ENCODE data around the gene PTPRN2. TPM values are rescaled to one million over a fixed set of nuclear protein-coding genes. Genes with fewer than 3 reads are reported as not detected.

PTPRN2 gene
- total and polyA plus RNA-seq, 2 of the 13 experiments (the other 11 are each of a cell fraction or from before 2014, with no cell fraction given): 2.5 to 24.2 TPM

DNA sequence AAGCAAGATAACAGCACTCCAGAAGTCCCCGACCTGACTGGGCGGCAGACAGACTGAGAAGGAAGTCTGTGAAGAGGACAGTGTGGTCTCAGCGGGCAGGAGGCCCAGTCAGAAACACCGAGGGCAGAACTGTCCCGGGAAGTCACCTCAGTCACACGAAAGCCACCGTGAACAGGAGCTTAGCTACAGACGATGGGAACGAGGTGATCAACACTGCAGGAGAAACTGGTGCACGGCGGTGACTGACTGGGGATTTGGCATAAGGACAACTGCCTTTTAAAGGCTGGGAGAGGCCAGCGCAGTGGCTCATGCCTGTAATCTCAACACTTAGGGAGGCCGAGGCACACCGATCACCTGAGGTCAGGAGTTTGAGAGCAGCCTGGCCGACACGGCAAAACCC, 217.8 kb downstream of the PTPRN2 start:
- H3K9me3 ChIP-seq (ENCODE audit: low read length): no peaks in the 10 kb centered on the region
- ATAC-seq: no peak
- CTCF ChIA-PET (ENCODE audit: low intra/inter-chr PET ratio, low total read pairs): no interaction called here
- no peak overlapping the region for H3K9ac ChIP-seq (ENCODE audit: insufficient read depth, low read depth, low read length)
- FAIRE-seq: no peak
- no peaks in the 10 kb centered on the region for H3K79me2 ChIP-seq (ENCODE audit: insufficient read depth, low read length)
- no peak overlapping the region for H3K4me2 ChIP-seq (ENCODE audit: low read depth, low read length)
- in situ Hi-C loops (cut with HindIII; ENCODE audit: extremely low pct_ligation_motif_present, low pct_unique_long_range_greater_than_20kb): loop anchor here (25.0 kb wide), 1 partner anchor 308 kb away; no protein-coding TSS in a partner anchor
- POLR2A ChIA-PET: no interaction called here
- no peak overlapping the region for H3K4me3 ChIP-seq (replicated peaks in 1 of 3; ENCODE audit: insufficient read depth in 1 of 3, low read depth in 2 of 3, low read length in 3 of 3)
- H3K36me3 ChIP-seq (replicated peaks in 1 of 2; ENCODE audit: control insufficient read depth in 1 of 2, insufficient read depth in 2 of 2, low read length in 2 of 2): peaks cover 0 to 3% of the 10 kb centered on the region in 2 experiments; a peak in 2 of 5 replicates
- peaks cover 79% of the 10 kb centered on the region for H4K20me1 ChIP-seq (ENCODE audit: insufficient read depth, low read length)
- intact Hi-C loops (cut with micrococcal nuclease; ENCODE audit: unreplicated experiment): no loop called here
- BruUV-seq (replicated peaks): no TSS peak
- no peak for DNase-seq (ENCODE audit: low spot score)
- H3K27me3 ChIP-seq (ENCODE audit: control insufficient read depth in 1 of 2, insufficient read depth in 2 of 2, low read length in 2 of 2): peaks cover 0 to 2% of the 10 kb centered on the region in 2 experiments; a peak in 1 of 5 replicates
- no peak overlapping the region for H2AFZ ChIP-seq (ENCODE audit: low read length)
- WGBS (ENCODE audit: low lambda C conversion rate): 73% methylated on average over 16 of the region's 16 CpGs
- H3K27ac ChIP-seq (ENCODE audit: extremely low read length, insufficient read depth, low read length): no peak overlapping the region
- no peaks in the 10 kb centered on the region for H3K4me1 ChIP-seq (ENCODE audit: insufficient read depth, low read length)
- TF ChIP-seq, protein P1, sequence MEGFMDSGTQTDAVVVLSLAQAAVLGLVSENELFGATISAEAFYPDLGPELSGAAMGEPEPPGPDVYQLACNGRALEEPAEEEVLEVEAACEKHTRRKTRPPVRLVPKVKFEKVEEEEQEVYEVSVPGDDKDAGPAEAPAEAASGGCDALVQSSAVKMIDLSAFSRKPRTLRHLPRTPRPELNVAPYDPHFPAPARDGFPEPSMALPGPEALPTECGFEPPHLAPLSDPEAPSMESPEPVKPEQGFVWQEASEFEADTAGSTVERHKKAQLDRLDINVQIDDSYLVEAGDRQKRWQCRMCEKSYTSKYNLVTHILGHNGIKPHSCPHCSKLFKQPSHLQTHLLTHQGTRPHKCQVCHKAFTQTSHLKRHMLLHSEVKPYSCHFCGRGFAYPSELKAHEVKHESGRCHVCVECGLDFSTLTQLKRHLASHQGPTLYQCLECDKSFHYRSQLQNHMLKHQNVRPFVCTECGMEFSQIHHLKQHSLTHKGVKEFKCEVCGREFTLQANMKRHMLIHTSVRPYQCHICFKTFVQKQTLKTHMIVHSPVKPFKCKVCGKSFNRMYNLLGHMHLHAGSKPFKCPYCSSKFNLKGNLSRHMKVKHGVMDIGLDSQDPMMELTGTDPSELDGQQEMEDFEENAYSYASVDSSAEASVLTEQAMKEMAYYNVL (CRISPR knock-in tag; IDR thresholded peaks at IDR 0.05; ENCODE audit: borderline replicate concordance): no peak
- TF ChIP-seq KLF15 (CRISPR knock-in tag; IDR thresholded peaks at IDR 0.05; ENCODE audit: borderline replicate concordance): no peak
- no peak for TF ChIP-seq TCF7 (IDR thresholded peaks at IDR 0.05; ENCODE audit: low read depth)
- TF ChIP-seq, protein P2, sequence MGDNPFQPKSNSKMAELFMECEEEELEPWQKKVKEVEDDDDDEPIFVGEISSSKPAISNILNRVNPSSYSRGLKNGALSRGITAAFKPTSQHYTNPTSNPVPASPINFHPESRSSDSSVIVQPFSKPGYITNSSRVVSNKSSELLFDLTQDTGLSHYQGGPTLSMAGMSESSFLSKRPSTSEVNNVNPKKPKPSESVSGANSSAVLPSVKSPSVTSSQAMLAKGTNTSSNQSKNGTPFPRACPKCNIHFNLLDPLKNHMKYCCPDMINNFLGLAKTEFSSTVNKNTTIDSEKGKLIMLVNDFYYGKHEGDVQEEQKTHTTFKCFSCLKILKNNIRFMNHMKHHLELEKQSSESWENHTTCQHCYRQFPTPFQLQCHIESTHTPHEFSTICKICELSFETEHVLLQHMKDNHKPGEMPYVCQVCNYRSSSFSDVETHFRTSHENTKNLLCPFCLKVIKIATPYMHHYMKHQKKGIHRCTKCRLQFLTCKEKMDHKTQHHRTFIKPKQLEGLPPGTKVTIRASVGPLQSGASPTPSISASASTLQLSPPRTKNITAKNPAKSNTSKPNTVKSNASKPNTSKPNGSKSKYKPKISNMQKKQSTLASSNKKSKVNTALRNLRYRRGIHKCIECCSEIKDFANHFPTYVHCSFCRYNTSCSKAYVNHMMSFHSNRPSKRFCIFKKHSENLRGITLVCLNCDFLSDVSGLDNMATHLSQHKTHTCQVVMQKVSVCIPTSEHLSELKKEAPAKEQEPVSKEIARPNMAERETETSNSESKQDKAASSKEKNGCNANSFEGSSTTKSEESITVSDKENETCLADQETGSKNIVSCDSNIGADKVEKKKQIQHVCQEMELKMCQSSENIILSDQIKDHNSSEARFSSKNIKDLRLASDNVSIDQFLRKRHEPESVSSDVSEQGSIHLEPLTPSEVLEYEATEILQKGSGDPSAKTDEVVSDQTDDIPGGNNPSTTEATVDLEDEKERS (CRISPR knock-in tag; IDR thresholded peaks at IDR 0.05): no peak
- TF ChIP-seq ZNF792 (CRISPR knock-in tag; IDR thresholded peaks at IDR 0.05): no peak
- TF ChIP-seq, protein P3, sequence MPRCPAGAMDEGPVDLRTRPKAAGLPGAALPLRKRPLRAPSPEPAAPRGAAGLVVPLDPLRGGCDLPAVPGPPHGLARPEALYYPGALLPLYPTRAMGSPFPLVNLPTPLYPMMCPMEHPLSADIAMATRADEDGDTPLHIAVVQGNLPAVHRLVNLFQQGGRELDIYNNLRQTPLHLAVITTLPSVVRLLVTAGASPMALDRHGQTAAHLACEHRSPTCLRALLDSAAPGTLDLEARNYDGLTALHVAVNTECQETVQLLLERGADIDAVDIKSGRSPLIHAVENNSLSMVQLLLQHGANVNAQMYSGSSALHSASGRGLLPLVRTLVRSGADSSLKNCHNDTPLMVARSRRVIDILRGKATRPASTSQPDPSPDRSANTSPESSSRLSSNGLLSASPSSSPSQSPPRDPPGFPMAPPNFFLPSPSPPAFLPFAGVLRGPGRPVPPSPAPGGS (CRISPR knock-in tag; IDR thresholded peaks at IDR 0.05): no peak
- TF ChIP-seq, protein P4, sequence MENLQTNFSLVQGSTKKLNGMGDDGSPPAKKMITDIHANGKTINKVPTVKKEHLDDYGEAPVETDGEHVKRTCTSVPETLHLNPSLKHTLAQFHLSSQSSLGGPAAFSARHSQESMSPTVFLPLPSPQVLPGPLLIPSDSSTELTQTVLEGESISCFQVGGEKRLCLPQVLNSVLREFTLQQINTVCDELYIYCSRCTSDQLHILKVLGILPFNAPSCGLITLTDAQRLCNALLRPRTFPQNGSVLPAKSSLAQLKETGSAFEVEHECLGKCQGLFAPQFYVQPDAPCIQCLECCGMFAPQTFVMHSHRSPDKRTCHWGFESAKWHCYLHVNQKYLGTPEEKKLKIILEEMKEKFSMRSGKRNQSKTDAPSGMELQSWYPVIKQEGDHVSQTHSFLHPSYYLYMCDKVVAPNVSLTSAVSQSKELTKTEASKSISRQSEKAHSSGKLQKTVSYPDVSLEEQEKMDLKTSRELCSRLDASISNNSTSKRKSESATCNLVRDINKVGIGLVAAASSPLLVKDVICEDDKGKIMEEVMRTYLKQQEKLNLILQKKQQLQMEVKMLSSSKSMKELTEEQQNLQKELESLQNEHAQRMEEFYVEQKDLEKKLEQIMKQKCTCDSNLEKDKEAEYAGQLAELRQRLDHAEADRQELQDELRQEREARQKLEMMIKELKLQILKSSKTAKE (CRISPR knock-in tag; IDR thresholded peaks at IDR 0.05; ENCODE audit: borderline replicate concordance): no peak
- TF ChIP-seq, protein P5, sequence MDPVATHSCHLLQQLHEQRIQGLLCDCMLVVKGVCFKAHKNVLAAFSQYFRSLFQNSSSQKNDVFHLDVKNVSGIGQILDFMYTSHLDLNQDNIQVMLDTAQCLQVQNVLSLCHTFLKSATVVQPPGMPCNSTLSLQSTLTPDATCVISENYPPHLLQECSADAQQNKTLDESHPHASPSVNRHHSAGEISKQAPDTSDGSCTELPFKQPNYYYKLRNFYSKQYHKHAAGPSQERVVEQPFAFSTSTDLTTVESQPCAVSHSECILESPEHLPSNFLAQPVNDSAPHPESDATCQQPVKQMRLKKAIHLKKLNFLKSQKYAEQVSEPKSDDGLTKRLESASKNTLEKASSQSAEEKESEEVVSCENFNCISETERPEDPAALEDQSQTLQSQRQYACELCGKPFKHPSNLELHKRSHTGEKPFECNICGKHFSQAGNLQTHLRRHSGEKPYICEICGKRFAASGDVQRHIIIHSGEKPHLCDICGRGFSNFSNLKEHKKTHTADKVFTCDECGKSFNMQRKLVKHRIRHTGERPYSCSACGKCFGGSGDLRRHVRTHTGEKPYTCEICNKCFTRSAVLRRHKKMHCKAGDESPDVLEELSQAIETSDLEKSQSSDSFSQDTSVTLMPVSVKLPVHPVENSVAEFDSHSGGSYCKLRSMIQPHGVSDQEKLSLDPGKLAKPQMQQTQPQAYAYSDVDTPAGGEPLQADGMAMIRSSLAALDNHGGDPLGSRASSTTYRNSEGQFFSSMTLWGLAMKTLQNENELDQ (CRISPR knock-in tag; IDR thresholded peaks at IDR 0.05; ENCODE audit: borderline replicate concordance): no peak
- TF ChIP-seq, protein P6, sequence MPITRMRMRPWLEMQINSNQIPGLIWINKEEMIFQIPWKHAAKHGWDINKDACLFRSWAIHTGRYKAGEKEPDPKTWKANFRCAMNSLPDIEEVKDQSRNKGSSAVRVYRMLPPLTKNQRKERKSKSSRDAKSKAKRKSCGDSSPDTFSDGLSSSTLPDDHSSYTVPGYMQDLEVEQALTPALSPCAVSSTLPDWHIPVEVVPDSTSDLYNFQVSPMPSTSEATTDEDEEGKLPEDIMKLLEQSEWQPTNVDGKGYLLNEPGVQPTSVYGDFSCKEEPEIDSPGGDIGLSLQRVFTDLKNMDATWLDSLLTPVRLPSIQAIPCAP (CRISPR knock-in tag; IDR thresholded peaks at IDR 0.05; ENCODE audit: low read depth): no peak
